Measurements from ENCODE around the gene ZNF782.
"Not testable (repeated sequence)": the region's sequence is repeated elsewhere in the genome, so short reads cannot be mapped to it uniquely, and the experiment has no call there.

Gene ZNF782

GRCh38 chr9:96854651-96855273 is 448 bp upstream of the ZNF782 start:
- DNase-seq (ENCODE audit: low spot score) = no peak

DNA sequence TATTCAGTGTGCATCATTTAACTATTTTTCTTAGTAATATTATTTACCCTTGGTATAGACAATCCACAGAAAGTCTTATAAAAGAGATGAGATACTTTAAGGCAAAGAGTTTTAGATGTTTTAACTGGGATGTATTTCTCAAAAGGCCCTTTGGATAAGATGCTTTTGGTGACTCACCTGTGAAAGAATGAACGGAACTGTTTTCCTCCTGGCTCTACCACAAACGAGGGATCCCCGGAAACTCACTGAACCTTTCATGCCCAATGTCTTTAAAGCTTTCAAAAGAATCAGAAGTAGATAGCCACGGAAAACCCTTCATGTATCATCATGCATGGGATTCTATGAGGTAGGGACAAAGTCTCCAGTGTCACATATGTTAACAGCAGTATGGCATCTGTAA is 1.6 kb downstream of the ZNF782 start:
- DNase-seq (ENCODE audit: low spot score) = no peak

- DNase-seq (ENCODE audit: low spot score) = no peak
Measured at GRCh38 chr9:96844040-96844439, 10.3 kb downstream of the ZNF782 start.

DNA sequence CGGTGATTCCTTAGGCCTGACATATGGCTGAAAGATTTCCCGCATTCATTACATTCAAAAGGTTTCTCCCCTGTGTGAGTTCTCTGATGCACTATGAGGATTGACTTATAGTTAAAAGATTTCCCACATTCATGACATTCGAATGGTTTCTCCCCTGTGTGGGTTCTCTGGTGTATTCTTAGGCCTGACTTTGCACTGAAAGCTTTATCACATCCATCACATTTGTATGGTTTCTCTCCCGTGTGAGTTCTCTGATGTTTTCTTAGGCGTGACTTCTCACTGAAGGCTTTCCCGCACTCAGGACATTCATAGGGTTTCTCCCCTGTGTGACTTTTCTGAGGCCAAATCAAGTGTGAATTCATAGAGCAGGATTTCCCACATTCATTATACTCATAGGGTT is 35.8 kb downstream of the ZNF782 start:
- no peak for DNase-seq (ENCODE audit: low spot score)

DNA sequence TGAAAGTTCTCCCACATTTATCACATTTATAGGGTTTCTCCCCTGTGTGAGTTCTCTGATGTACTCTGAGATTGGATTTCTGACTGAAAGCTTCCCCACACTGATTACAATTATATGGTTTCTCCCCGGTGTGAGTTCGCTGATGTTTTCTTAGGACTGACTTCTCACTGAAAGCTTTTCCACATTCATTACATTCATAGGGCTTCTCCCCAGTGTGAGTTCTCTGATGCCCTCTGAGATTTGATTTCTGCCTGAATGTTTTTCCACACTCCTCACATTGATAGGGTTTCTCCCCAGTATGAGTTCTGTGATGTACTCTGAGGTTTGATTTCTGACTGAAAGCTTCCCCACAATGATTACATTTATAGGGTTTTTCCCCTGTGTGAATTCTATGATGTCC is 36.3 kb downstream of the ZNF782 start:
- DNase-seq (ENCODE audit: low spot score) = no peak

DNA sequence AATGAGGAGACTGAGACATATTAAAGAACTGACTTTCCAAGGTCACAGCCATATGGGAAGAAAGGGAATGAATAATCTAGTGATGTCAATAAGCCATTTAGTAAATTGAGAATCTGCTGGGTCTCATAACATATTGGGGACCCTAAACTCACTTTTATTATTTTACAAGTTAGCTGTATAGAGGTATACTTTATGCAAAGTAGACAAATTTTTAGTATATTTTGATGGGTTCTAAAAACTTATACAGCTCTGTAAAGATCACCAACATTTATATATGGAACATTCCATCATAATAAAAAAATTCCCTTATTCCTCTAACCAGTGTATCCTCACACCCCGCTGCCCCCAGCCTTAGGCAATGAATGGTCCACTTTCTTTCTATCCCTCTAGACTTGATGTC is 40.7 kb downstream of the ZNF782 start:
- no peak for DNase-seq (ENCODE audit: low spot score)

DNA sequence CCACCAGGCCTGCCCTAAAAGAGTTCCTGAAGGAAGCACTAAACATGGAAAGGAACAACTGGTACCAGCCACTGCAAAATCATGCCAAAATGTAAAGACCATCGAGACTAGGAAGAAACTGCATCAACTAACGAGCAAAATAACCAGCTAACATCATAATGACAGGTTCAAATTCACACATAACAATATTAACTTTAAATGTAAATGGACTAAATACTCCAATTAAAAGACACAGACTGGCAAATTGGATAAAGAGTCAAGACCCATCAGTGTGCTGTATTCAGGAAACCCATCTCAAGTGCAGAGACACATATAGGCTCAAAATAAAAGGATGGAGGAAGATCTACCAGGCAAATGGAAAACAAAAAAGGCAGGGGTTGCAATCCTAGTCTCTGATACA is 55.4 kb downstream of the ZNF782 start:
- not testable (repeated sequence) for DNase-seq (ENCODE audit: low spot score)

- DNase-seq (ENCODE audit: low spot score) = no peak
Measured at GRCh38 chr9:96784021-96784420, 70.3 kb downstream of the ZNF782 start.

GRCh38 chr9:96782235-96782634 is 72.1 kb downstream of the ZNF782 start:
- DNase-seq (ENCODE audit: low spot score) = no peak

- DNase-seq (ENCODE audit: low spot score) = no peak
Measured at GRCh38 chr9:96781552-96781951, 72.8 kb downstream of the ZNF782 start.

DNA sequence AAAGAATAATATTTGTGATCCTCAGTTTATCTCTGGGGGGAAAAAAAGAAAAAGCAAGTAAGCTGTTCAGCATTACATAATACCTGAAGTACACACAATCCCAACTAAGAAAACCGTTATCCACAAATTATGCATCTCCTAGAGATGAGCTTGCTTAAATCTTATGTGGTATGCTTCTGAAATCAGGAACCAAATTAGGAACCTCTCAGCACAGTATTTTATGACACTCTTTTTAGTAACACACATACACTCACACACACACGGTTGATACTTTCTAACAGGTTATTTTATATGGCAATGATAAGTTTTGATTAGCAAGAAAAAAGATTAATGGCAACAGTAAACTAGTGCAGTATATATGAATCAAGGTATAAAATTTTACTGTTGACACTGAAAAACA is 75.2 kb downstream of the ZNF782 start:
- no peak for DNase-seq (ENCODE audit: low spot score)

DNA sequence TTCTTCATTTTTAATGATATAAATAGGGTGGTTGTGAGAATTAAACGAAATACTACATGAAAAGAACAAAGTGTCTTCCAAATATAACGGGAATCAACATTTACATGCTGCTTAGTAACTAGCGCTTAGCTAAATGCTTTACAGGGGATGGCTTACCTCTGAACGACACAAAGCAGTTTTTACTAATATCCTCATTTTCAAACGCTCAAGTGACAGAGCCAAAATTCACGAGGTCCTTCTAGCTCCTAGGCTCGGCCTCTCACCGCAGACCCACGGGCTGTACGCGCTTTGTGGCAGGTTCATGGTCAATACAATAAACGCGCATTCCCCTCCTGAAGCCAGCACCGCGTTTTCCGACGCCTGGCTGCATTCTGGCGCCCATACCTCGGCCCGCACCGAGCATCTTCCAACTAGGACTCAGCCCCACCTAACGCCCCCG is 76.9 kb downstream of the ZNF782 start:
- DNase-seq (ENCODE audit: low spot score) = no peak

DNA sequence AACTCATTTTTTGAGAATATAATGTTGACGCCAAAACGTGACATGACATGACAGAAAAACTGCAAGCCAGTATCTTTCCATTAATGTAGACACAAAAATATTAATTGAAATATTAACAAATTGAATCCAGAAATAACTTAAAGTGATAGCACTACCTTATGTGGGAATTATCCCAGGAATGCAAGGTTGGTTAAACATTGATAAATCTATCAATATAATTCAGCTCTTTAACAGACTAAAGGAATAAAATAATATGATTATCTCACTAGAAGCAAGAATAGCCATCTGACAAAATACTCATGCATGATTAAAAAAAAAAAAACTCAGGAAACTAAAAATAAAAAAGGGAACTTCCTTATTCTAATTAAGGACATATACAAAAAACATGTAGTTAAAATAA is 83.2 kb downstream of the ZNF782 start:
- DNase-seq (ENCODE audit: low spot score) = no peak

- no peak for DNase-seq (ENCODE audit: low spot score)
Measured at GRCh38 chr9:96769989-96770388, 84.3 kb downstream of the ZNF782 start.
